Mesenchymal stem cell (in vitro differentiated cells and primary cell): ENCODE measurements around the gene GAK.

Experiments used
- DNase-seq: peaks from one replicate; pipeline ENCODE4 v3.0.0-alpha.2; 2013
- H2AFZ ChIP-seq: one replicate; pipeline ENCODE4 v1.6.1; 2013; ENCODE audit warnings: low read depth, mild to moderate bottlenecking, control low read depth, inconsistent platforms, low read length, moderate library complexity
- H2AK5ac ChIP-seq: 2 replicates; pipeline ENCODE4 v1.6.1; 2013; ENCODE audit warnings: low read length, moderate library complexity, mild to moderate bottlenecking, inconsistent platforms; ENCODE audit not compliant: severe bottlenecking
- H2BK120ac ChIP-seq: one replicate; pipeline ENCODE4 v1.6.1; 2013; ENCODE audit warnings: low read depth, mild to moderate bottlenecking, inconsistent platforms, low read length, moderate library complexity
- H2BK12ac ChIP-seq, 2 experiments: one replicate each; pipeline ENCODE4 v1.6.1; 2013; ENCODE audit warnings: inconsistent platforms in 2 of 2, low read length in 2 of 2, mild to moderate bottlenecking in 2 of 2, moderate library complexity in 2 of 2, control low read depth in 1 of 2
- H2BK15ac ChIP-seq: one replicate; pipeline ENCODE4 v1.6.1; 2013; ENCODE audit warnings: mild to moderate bottlenecking, low read depth, inconsistent platforms; ENCODE audit not compliant: poor library complexity, severe bottlenecking
- H2BK5ac ChIP-seq: 2 replicates; pipeline ENCODE4 v1.6.1; 2013; ENCODE audit warnings: low read depth, mild to moderate bottlenecking, low read length, control low read depth, inconsistent platforms; ENCODE audit not compliant: poor library complexity, severe bottlenecking
- H3K14ac ChIP-seq, 2 experiments: one replicate each; pipeline ENCODE4 v1.6.1; 2013; ENCODE audit warnings: inconsistent platforms in 2 of 2, low read length in 2 of 2, control low read depth in 1 of 2, mild to moderate bottlenecking in 1 of 2, moderate library complexity in 1 of 2
- H3K18ac ChIP-seq, 2 experiments: one replicate each; pipeline ENCODE4 v1.6.1; 2013; ENCODE audit warnings: inconsistent platforms in 2 of 2, low read length in 2 of 2, control low read depth in 1 of 2, low read depth in 1 of 2, mild to moderate bottlenecking in 1 of 2
- H3K23ac ChIP-seq, 2 experiments: one replicate each; pipeline ENCODE4 v1.6.1; 2013; ENCODE audit warnings: inconsistent platforms in 2 of 2, low read length in 2 of 2, mild to moderate bottlenecking in 2 of 2, moderate library complexity in 2 of 2, control low read depth in 1 of 2
- H3K27ac ChIP-seq: 2 replicates; pipeline ENCODE4 v1.5.1; 2013; ENCODE audit warnings: mild to moderate bottlenecking, moderate library complexity, low read length, control low read depth, inconsistent platforms; ENCODE audit not compliant: poor library complexity, severe bottlenecking
- H3K27me3 ChIP-seq, 2 experiments: 2 replicates each; pipeline versions ENCODE4 v1.6.1 to v1.7.0; 2013; ENCODE audit warnings: low read length in 2 of 2, mild to moderate bottlenecking in 2 of 2, moderate library complexity in 2 of 2, control low read depth in 1 of 2, inconsistent platforms in 1 of 2; ENCODE audit not compliant: control insufficient read depth in 1 of 2, insufficient read depth in 1 of 2
- H3K36me3 ChIP-seq, 2 experiments: 2 replicates each; pipeline versions ENCODE4 v1.6.1 to v1.7.0; 2013; ENCODE audit warnings: low read length in 2 of 2, control low read depth in 1 of 2, inconsistent platforms in 1 of 2, low read depth in 1 of 2, mild to moderate bottlenecking in 1 of 2; ENCODE audit not compliant: insufficient read depth in 2 of 2, control insufficient read depth in 1 of 2
- H3K4ac ChIP-seq, 2 experiments: one replicate each; pipeline ENCODE4 v1.6.1; 2013; ENCODE audit warnings: inconsistent platforms in 2 of 2, low read length in 2 of 2, mild to moderate bottlenecking in 2 of 2, moderate library complexity in 2 of 2, control low read depth in 1 of 2, low read depth in 1 of 2
- H3K4me1 ChIP-seq: 2 replicates; pipeline ENCODE4 v1.6.1; 2013; ENCODE audit warnings: low read depth, low read length, control low read depth; ENCODE audit not compliant: control insufficient read depth, insufficient read depth
- H3K4me2 ChIP-seq: 2 replicates; pipeline ENCODE4 v1.6.1; 2013; ENCODE audit warnings: low read length, mild to moderate bottlenecking, inconsistent platforms; ENCODE audit not compliant: poor library complexity, severe bottlenecking
- H3K4me3 ChIP-seq, 2 experiments: 2 replicates each; pipeline versions ENCODE4 v1.5.1 to v1.7.0; 2013; ENCODE audit warnings: low read length in 2 of 2, mild to moderate bottlenecking in 2 of 2, control low read depth in 1 of 2, low read depth in 1 of 2; ENCODE audit not compliant: insufficient read depth in 1 of 2
- H3K79me1 ChIP-seq: replicated peaks from 2 replicates; pipeline ENCODE4 v1.6.1; 2013; ENCODE audit warnings: mild to moderate bottlenecking, control low read depth, low read length, inconsistent platforms; ENCODE audit not compliant: poor library complexity, severe bottlenecking
- H3K9ac ChIP-seq: 2 replicates; pipeline ENCODE4 v1.7.0; 2013; ENCODE audit warnings: mild to moderate bottlenecking, low read length, moderate library complexity
- H3K9me3 ChIP-seq: 2 replicates; pipeline ENCODE4 v1.7.0; 2013; ENCODE audit warnings: mild to moderate bottlenecking, low read length; ENCODE audit not compliant: control insufficient read depth
- H4K8ac ChIP-seq: one replicate; pipeline ENCODE4 v1.6.1; 2013; ENCODE audit warnings: inconsistent platforms, mild to moderate bottlenecking, low read length, moderate library complexity
- H4K91ac ChIP-seq: one replicate; pipeline ENCODE4 v1.6.1; 2013; ENCODE audit warnings: mild to moderate bottlenecking, low read length, inconsistent platforms
- WGBS: methylation state at CpG from one replicate; pipeline ENCODE4 v1.1.7; 2013; ENCODE audit warnings: mixed read lengths; 5-methylcytosine and 5-hydroxymethylcytosine counted together

The GAK gene

DNA sequence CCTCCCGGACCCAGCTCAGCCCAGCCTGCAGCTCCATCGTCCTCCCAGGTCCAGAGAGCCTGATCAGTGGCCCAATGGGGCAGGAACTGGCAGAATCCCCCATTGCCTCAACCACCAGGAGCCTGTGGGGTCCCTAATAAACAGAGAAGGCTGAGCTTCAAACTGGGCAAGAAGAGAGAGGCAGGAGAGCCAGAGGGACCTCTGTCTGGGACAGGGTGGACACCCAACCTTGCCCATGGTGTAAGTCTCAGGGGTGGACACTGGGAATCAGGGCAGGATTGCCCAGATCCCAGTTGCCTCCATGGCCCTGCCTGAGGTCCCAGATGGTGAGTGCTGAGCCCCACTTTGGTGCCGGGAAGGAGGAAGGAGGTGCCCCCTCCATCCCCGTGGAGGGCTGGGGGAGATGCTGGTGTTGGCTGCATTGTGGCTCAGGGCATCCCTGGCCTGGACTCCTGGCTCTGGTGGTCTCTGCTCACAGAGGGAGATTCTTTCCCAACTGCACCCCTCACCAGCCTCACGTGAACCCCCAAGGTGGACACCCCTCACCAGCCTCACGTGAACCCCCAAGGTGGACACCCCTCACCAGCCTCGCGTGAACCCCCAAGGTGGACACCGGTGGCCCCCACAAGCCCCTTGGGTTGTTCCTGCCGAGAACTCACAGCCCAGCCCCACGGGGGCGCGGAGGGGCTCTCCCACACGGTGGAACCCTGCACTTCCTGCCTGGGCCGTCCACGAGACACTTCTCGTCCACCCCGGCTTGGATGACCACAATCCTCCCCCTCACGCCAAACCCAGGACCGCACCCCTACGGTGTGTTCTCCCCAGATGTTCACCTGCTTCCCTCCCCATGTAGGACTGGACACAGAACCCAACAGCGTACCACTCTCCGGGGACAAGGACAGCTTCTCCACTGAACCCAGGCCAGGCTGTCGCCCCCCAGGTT lies 111.6 kb downstream of the GAK start:
- no peak overlapping the region for H2AK5ac ChIP-seq
- no peak for DNase-seq
- no peak overlapping the region for H3K18ac ChIP-seq
- no peak overlapping the region for H3K27ac ChIP-seq
- no peak overlapping the region for H3K4me2 ChIP-seq
- no peak overlapping the region for H4K91ac ChIP-seq
- no peak overlapping the region for H3K9ac ChIP-seq
- H4K8ac ChIP-seq = no peak overlapping the region
- 87% methylated on average over 22 of the region's 24 CpGs for WGBS
- no peak overlapping the region for H2AFZ ChIP-seq
- no peak overlapping the region for H3K23ac ChIP-seq
- no peak overlapping the region for H2BK5ac ChIP-seq
- peaks cover 6% of the 10 kb centered on the region for H3K9me3 ChIP-seq
- H3K27me3 ChIP-seq = peaks cover 79 to 91% of the 10 kb centered on the region in 2 experiments
- H3K4me3 ChIP-seq = no peak overlapping the region
- no peak overlapping the region for H2BK15ac ChIP-seq
- H2BK12ac ChIP-seq = no peak overlapping the region
- H3K4me1 ChIP-seq = peaks cover 8% of the 10 kb centered on the region
- H3K14ac ChIP-seq = no peak overlapping the region
- H3K4ac ChIP-seq = no peak overlapping the region
- peaks cover 0 to 3% of the 10 kb centered on the region in 2 experiments for H3K36me3 ChIP-seq
- H2BK120ac ChIP-seq = no peak overlapping the region
- no peaks in the 10 kb centered on the region for H3K79me1 ChIP-seq

DNA sequence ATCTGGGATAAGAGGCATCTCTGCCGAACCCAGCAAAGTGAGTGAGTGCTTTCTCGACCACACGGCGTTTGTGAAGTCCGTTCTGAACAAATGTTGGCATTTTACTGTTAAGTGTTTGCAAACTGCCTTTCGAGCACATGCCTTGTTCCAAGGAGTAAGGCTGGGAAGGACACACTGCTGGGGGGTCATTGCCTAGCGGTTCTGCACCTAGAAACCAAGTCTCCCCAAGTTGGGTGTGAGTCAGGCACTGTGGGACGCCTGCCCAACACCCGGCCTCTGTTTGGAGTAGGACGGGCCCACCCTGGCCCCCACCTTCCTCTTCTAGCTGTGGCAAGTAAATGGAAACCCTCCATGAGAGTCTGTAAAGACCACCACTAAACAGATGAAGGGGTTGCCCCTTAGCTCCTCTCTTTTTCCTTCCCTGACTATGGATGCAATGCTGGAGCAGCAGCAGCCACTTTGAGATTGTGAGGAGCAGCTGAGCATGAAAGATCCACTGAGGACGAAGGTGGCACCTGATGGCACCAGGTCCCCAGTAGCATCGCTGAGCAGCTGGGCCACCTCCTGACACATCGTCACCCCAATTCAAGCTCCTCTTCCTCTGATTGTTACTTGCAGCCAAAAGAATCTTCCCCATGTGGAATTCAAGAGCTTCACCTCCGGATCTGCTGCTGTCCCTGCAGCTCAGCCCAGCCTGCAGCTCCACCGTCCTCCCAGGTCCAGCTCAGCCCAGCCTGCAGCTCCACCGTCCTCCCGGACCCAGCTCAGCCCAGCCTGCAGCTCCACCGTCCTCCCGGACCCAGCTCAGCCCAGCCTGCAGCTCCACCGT lies 112.5 kb downstream of the GAK start:
- no peak overlapping the region for H3K9ac ChIP-seq
- H3K14ac ChIP-seq = no peak overlapping the region
- H2AK5ac ChIP-seq = no peak overlapping the region
- no peak overlapping the region for H2AFZ ChIP-seq
- no peak overlapping the region for H3K4me2 ChIP-seq
- no peak overlapping the region for H4K8ac ChIP-seq
- no peak overlapping the region for H2BK120ac ChIP-seq
- no peaks in the 10 kb centered on the region for H3K79me1 ChIP-seq
- H3K23ac ChIP-seq = no peak overlapping the region
- H3K27me3 ChIP-seq = peaks cover 78 to 90% of the 10 kb centered on the region in 2 experiments
- no peak overlapping the region for H2BK12ac ChIP-seq
- peaks cover under 1% of the 10 kb centered on the region for H3K4me1 ChIP-seq
- H3K4ac ChIP-seq = no peak overlapping the region
- no peak overlapping the region for H2BK15ac ChIP-seq
- H3K9me3 ChIP-seq = peaks cover 6% of the 10 kb centered on the region
- WGBS = 80% methylated on average over 20 of the region's 20 CpGs
- no peak overlapping the region for H3K4me3 ChIP-seq
- no peak overlapping the region for H2BK5ac ChIP-seq
- no peak overlapping the region for H3K27ac ChIP-seq
- no peak overlapping the region for H3K18ac ChIP-seq
- no peak for DNase-seq
- H3K36me3 ChIP-seq = no peaks in the 10 kb centered on the region
- no peak overlapping the region for H4K91ac ChIP-seq

DNA sequence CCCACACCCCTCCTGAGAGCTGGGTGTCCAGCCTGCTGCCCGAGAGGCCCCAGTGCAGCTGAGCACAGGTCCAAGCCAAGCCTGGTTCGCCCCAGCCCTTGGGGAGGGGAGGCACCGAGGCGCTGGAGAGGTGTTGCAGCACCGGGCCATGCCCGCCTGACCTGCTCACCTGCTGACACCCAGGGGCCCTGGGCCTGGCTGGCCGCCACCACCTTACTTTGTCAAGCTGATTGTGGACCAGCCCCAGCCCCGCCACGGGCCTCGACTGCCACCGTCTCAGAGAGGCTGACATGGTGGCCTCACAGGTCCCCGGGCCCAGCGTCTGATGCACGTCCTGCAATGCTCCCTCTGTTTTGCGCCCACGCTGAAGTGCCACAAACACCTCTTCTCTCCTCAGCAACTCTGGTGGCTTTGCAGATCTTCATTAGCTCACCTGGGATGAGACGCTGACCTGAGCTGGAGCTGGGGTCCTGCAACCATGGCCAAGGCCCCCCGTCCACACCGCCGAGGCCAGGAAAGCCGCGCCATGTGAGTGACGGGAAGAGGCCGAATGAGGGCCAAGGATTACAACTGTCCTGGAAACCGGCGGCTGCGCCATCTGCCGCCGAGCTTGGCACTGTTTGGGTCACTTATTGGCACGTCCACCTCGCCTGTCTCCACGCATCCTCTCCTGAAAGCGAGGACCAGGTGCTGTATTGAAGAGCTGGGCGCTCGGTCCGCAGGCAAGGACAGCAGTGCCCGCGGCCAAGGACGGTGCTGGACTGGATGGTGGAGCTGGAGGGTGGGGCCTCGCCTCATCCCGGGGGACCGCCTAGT lies 113.8 kb downstream of the GAK start:
- H2AK5ac ChIP-seq = no peak overlapping the region
- H3K36me3 ChIP-seq = no peaks in the 10 kb centered on the region
- H2BK120ac ChIP-seq = no peak overlapping the region
- 88% methylated on average over 42 of the region's 42 CpGs for WGBS
- H3K4me1 ChIP-seq = no peaks in the 10 kb centered on the region
- no peak overlapping the region for H3K4ac ChIP-seq
- no peak overlapping the region for H3K27ac ChIP-seq
- no peak overlapping the region for H4K8ac ChIP-seq
- no peak for DNase-seq
- no peak overlapping the region for H4K91ac ChIP-seq
- H2BK5ac ChIP-seq = no peak overlapping the region
- H3K18ac ChIP-seq = no peak overlapping the region
- H3K4me3 ChIP-seq = no peak overlapping the region
- no peak overlapping the region for H2BK12ac ChIP-seq
- H3K27me3 ChIP-seq = peaks cover 78 to 90% of the 10 kb centered on the region in 2 experiments
- no peak overlapping the region for H3K23ac ChIP-seq
- no peak overlapping the region for H2BK15ac ChIP-seq
- no peak overlapping the region for H3K9ac ChIP-seq
- H3K9me3 ChIP-seq = peaks cover 6% of the 10 kb centered on the region
- H2AFZ ChIP-seq = no peak overlapping the region
- H3K4me2 ChIP-seq = no peak overlapping the region
- H3K14ac ChIP-seq = no peak overlapping the region
- H3K79me1 ChIP-seq = no peaks in the 10 kb centered on the region
